IMR-90 (cell line): ENCODE data around the gene PDCD11. TPM values are rescaled to one million over a fixed set of nuclear protein-coding genes. Genes with fewer than 3 reads are reported as not detected.

Source experiments
- ATAC-seq: fragments of 200-7000 bp; cut with Tn5 transposase; 2 replicates; pipeline ENCODE4 v1.9.1; 2020; ENCODE audit warnings: low read depth, mild to moderate bottlenecking, moderate library complexity
- BruUV-seq: library from RNA; stranded (reverse); fragments of 400-500 nt; replicated peaks from 2 replicates; lab custom pipeline; 2021; lab: Mats Ljungman, UMichigan
- CTCF ChIA-PET: fragments of 300-600 bp; formaldehyde crosslinking; extraction: SDS; loops from one replicate; lab custom pipeline; 2021; ENCODE audit warnings: antibody characterized with exemption; lab: Yijun Ruan, JAX
- POLR2A ChIA-PET: fragments of 300-600 bp; sonication (Branson Sonifier 250); formaldehyde crosslinking; loops from one replicate; lab custom pipeline; 2022; ENCODE audit warnings: antibody characterized with exemption; ENCODE audit not compliant: unreplicated experiment; lab: Charles Lee
- DNase-seq: peaks from one replicate; pipeline ENCODE4 v3.0.0; 2013
- H2AFZ ChIP-seq: replicated peaks from 2 replicates; pipeline ENCODE3; 2013; ENCODE audit warnings: low read length, mild to moderate bottlenecking; ENCODE audit not compliant: poor library complexity
- H2AK5ac ChIP-seq: 2 replicates; pipeline ENCODE4 v1.6.1; 2013; ENCODE audit warnings: low read depth, low read length, inconsistent platforms
- H2AK9ac ChIP-seq: replicated peaks from 2 replicates; pipeline ENCODE3; 2013; ENCODE audit warnings: mild to moderate bottlenecking, low read depth, low read length, moderate library complexity; ENCODE audit not compliant: poor library complexity
- H2BK120ac ChIP-seq: 2 replicates; pipeline ENCODE4 v1.6.1; 2013; ENCODE audit warnings: low read depth, low read length, inconsistent platforms
- H2BK15ac ChIP-seq: 3 replicates; pipeline ENCODE4 v1.6.1; 2013; ENCODE audit warnings: low read depth, low read length, inconsistent platforms
- H2BK20ac ChIP-seq: 2 replicates; pipeline ENCODE4 v1.6.1; 2013; ENCODE audit warnings: low read depth, mild to moderate bottlenecking, inconsistent platforms, low read length, moderate library complexity
- H2BK5ac ChIP-seq: 2 replicates; pipeline ENCODE4 v1.6.1; 2013; ENCODE audit warnings: mild to moderate bottlenecking, low read depth, low read length, inconsistent platforms; ENCODE audit not compliant: poor library complexity, severe bottlenecking
- H3K14ac ChIP-seq: replicated peaks from 2 replicates; pipeline ENCODE4 v1.6.1; 2013; ENCODE audit warnings: low read depth, low read length, inconsistent platforms
- H3K18ac ChIP-seq: 2 replicates; pipeline ENCODE4 v1.6.1; 2013; ENCODE audit warnings: low read depth, low read length, control low read depth
- H3K23ac ChIP-seq: 2 replicates; pipeline ENCODE4 v1.6.1; 2013; ENCODE audit warnings: low read depth, low read length, inconsistent platforms
- H3K27ac ChIP-seq: 2 replicates; pipeline ENCODE4 v1.5.1; 2013; ENCODE audit warnings: mild to moderate bottlenecking, control low read depth, low read length; ENCODE audit not compliant: insufficient read depth
- H3K27me3 ChIP-seq: 2 replicates; pipeline ENCODE4 v1.6.1; 2013; ENCODE audit warnings: low read length; ENCODE audit not compliant: control insufficient read depth, insufficient read depth
- H3K36me3 ChIP-seq: 2 replicates; pipeline ENCODE4 v1.6.1; 2013; ENCODE audit warnings: low read length, mixed read lengths; ENCODE audit not compliant: control insufficient read depth, insufficient read depth
- H3K4ac ChIP-seq: 2 replicates; pipeline ENCODE4 v1.6.1; 2013; ENCODE audit warnings: low read depth, low read length, inconsistent platforms
- H3K4me1 ChIP-seq: 2 replicates; pipeline ENCODE4 v1.6.1; 2013; ENCODE audit warnings: low read length, mixed read lengths; ENCODE audit not compliant: control insufficient read depth, insufficient read depth
- H3K4me2 ChIP-seq: 2 replicates; pipeline ENCODE4 v1.6.1; 2013; ENCODE audit warnings: low read depth, mild to moderate bottlenecking, control low read depth, low read length, moderate library complexity
- H3K4me3 ChIP-seq: 2 replicates; pipeline ENCODE4 v1.5.1; 2013; ENCODE audit warnings: low read depth, mild to moderate bottlenecking, control low read depth, low read length, moderate library complexity; ENCODE audit not compliant: insufficient read depth
- H3K56ac ChIP-seq: 2 replicates; pipeline ENCODE4 v1.6.1; 2013; ENCODE audit warnings: low read length, inconsistent platforms; ENCODE audit not compliant: insufficient read depth; ENCODE audit errors: extremely low read depth
- H3K79me1 ChIP-seq, 2 experiments: 2 replicates each; pipeline ENCODE4 v1.6.1; 2013; ENCODE audit warnings: low read length in 2 of 2, inconsistent platforms in 1 of 2, low read depth in 1 of 2
- H3K9ac ChIP-seq: 2 replicates; pipeline ENCODE4 v1.6.1; 2013; ENCODE audit warnings: low read depth, low read length, control low read depth
- H3K9me1 ChIP-seq: 2 replicates; pipeline ENCODE4 v1.6.1; 2013; ENCODE audit warnings: low read length, inconsistent platforms; ENCODE audit not compliant: insufficient read depth
- H3K9me3 ChIP-seq: 2 replicates; pipeline ENCODE4 v1.6.1; 2013; ENCODE audit warnings: low read length; ENCODE audit not compliant: control insufficient read depth, insufficient read depth
- H4K20me1 ChIP-seq: 2 replicates; pipeline ENCODE4 v1.6.1; 2013; ENCODE audit warnings: low read length, inconsistent platforms; ENCODE audit not compliant: insufficient read depth
- H4K5ac ChIP-seq: 2 replicates; pipeline ENCODE4 v1.6.1; 2013; ENCODE audit warnings: mild to moderate bottlenecking, low read depth, low read length, control low read depth
- H4K8ac ChIP-seq, 2 experiments: 2 replicates each; pipeline ENCODE4 v1.6.1; 2013; ENCODE audit warnings: low read depth in 2 of 2, low read length in 2 of 2, control low read depth in 1 of 2, inconsistent platforms in 1 of 2
- H4K91ac ChIP-seq: 2 replicates; pipeline ENCODE4 v1.6.1; 2013; ENCODE audit warnings: low read depth, low read length, inconsistent platforms; ENCODE audit not compliant: insufficient read depth
- BHLHE40 ChIP-seq: fragments of 150-350 bp; IDR thresholded peaks from 2 replicates; pipeline ENCODE4 v1.6.1; 2016; ENCODE audit warnings: mild to moderate bottlenecking, low read depth, low read length
- CEBPB ChIP-seq: IDR thresholded peaks from 2 replicates; pipeline ENCODE4 v1.6.1; 2012; ENCODE audit warnings: low read depth, low read length, improper control_type of control experiment
- FOS ChIP-seq: fragments of 150-350 bp; IDR thresholded peaks from 2 replicates; pipeline ENCODE4 v1.6.1; 2016; ENCODE audit warnings: low read depth, low read length
- MAFK ChIP-seq: IDR thresholded peaks from 2 replicates; pipeline ENCODE4 v1.6.1; 2012; ENCODE audit warnings: low read depth, low read length, improper control_type of control experiment
- MAZ ChIP-seq: IDR thresholded peaks from 2 replicates; pipeline ENCODE4 v1.6.1; 2012; ENCODE audit warnings: low read depth, mild to moderate bottlenecking, low read length, improper control_type of control experiment, moderate library complexity, borderline replicate concordance
- MXI1 ChIP-seq: IDR thresholded peaks from 2 replicates; pipeline ENCODE4 v1.6.1; 2012; ENCODE audit warnings: low read depth, mild to moderate bottlenecking, low read length, moderate library complexity, borderline replicate concordance
- NFE2L2 ChIP-seq: fragments of 150-350 bp; IDR thresholded peaks from 2 replicates; pipeline ENCODE4 v1.6.1; 2016; ENCODE audit warnings: low read depth, mild to moderate bottlenecking, low read length
- POLR2A ChIP-seq: IDR thresholded peaks from 2 replicates; pipeline ENCODE4 v1.6.1; 2012; ENCODE audit warnings: mild to moderate bottlenecking, low read depth, low read length
- RAD21 ChIP-seq: IDR thresholded peaks from 2 replicates; pipeline ENCODE4 v1.6.1; 2012; ENCODE audit warnings: low read length, improper control_type of control experiment
- RCOR1 ChIP-seq: IDR thresholded peaks from 2 replicates; pipeline ENCODE4 v1.6.1; 2012; ENCODE audit warnings: mild to moderate bottlenecking, low read length, improper control_type of control experiment; ENCODE audit not compliant: insufficient replicate concordance
- RFX5 ChIP-seq: IDR thresholded peaks from 2 replicates; pipeline ENCODE4 v1.8.0; 2012; ENCODE audit warnings: low read depth, mild to moderate bottlenecking, low read length, moderate library complexity
- SMC3 ChIP-seq: fragments of 150-350 bp; IDR thresholded peaks from 2 replicates; pipeline ENCODE4 v1.6.1; 2016; ENCODE audit warnings: low read depth, mild to moderate bottlenecking, antibody characterized with exemption, low read length, moderate library complexity
- WGBS, 2 experiments: methylation state at CpG; one replicate each; pipeline versions ENCODE4 v1.1.5 to v1.1.7; 2013; ENCODE audit warnings: missing lambda C conversion rate in 2 of 2; ENCODE audit not compliant: insufficient read length in 1 of 2; ENCODE audit errors: extremely low coverage in 2 of 2; 5-methylcytosine and 5-hydroxymethylcytosine counted together
- dilution Hi-C: fragments of 300-500 bp; cut with HindIII; formaldehyde crosslinking; loops from one replicate; pipeline ENCODE4 v1.14.3; 2018; ENCODE audit warnings: low sequenced_read_pairs; ENCODE audit not compliant: unreplicated experiment
- in situ Hi-C: fragments of 300-500 bp; cut with MboI; formaldehyde crosslinking; loops from 3 replicates; pipeline ENCODE4 v1.14.3; 2019; ENCODE audit warnings: low sequenced_read_pairs, inconsistent platforms, mixed read lengths
- intact Hi-C: fragments of 100-400 bp; cut with micrococcal nuclease; formaldehyde crosslinking; loops from 2 replicates; pipeline ENCODE4 v1.10.0; 2022
- polyA plus RNA-seq, 3 experiments: library from polyadenylated mRNA; depleted of rRNA; stranded (reverse); fragments of >200 nt; gene quantifications; 2 replicates each; pipeline ENCODE4 v1.2.3, GENCODE V29; 2012; ENCODE audit warnings: low replicate concordance in 1 of 3
- total RNA-seq: library from RNA; depleted of rRNA; stranded (reverse); fragments of >200 nt; gene quantifications from 2 replicates; pipeline ENCODE4 v1.2.3, GENCODE V29; 2012
- TF ChIP-seq, protein P1 (sequence below): fragments of 150-350 bp; IDR thresholded peaks from 2 replicates; pipeline ENCODE4 v1.6.1; 2017; ENCODE audit warnings: mild to moderate bottlenecking, antibody characterized with exemption, low read length, low read depth
- TF ChIP-seq, protein P2 (sequence below): conservative IDR thresholded peaks from 2 replicates; pipeline ENCODE4 v1.5.1; 2012; ENCODE audit warnings: mild to moderate bottlenecking, low read depth, low read length, improper control_type of control experiment
- TF ChIP-seq, protein P3 (sequence below): fragments of 150-350 bp; IDR thresholded peaks from 2 replicates; pipeline ENCODE4 v1.6.1; 2016; ENCODE audit warnings: low read depth, mild to moderate bottlenecking, low read length, moderate library complexity, borderline replicate concordance

The PDCD11 gene
- total and polyA plus RNA-seq, 2 of the 4 experiments (the other 2 are of a cell fraction): 20.4 to 56.8 TPM

DNA sequence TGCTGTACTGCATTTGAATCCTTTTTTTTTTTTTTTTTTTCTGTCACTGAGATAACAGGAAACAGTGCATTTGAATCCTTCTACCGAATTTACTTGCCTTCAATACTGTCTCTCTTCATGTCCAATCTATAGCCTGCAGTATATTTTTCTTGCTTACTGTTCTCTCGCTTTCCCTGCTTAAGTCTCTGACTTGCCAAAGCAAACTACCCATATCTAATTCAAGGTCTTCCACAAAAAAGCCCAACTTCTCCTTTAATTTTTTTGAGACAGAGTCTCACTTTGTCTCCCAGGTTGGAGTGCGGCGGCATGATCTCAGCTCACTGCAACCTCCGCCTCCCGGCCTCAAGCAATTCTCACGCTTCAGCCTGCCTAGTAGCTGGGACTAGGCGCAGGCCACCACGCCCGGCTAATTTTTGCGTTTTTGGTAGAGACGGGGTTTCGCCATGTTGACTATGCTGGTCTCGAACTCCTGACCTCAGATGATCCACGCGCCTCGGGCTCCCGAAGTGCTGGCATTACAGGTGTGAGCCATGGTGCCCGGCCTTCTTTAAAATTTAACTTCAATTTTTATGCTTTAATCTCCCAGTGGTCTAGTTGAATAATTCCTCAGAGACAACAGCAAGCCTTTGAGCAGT lies 882 bp downstream of the PDCD11 start:
- ATAC-seq (no peak), DNase-seq (no peak)
- Histone ChIP-seq H3K4ac (peak overlapping the region; percentile 85; the same call in 1 of the 2 replicates), H2BK15ac (no peak overlapping the region), H3K79me1 (peaks cover 29 to 50% of the 10 kb centered on the region in 2 experiments), H3K27ac (no peak overlapping the region), H4K8ac (peak overlapping the region; percentile 49 to 95; a peak in 2 of 4 replicates), H3K36me3 (peaks cover 23% of the 10 kb centered on the region), H3K27me3 (no peaks in the 10 kb centered on the region), H3K4me1 (peaks cover 8% of the 10 kb centered on the region), H3K9me1 (peaks cover 2% of the 10 kb centered on the region; the same call in 1 of the 2 replicates), H3K9ac (peak overlapping the region; percentile 92; the same call in 1 of the 2 replicates), H2AK9ac (no peak overlapping the region), H4K5ac (no peak overlapping the region), H4K20me1 (peaks cover 5% of the 10 kb centered on the region; the same call in 1 of the 2 replicates), H2BK5ac (no peak overlapping the region), H3K56ac (peak overlapping the region; percentile 37; the same call in 1 of the 2 replicates), H3K4me2 (peak overlapping the region; percentile 84), H3K18ac (no peak overlapping the region), H2BK20ac (no peak overlapping the region), H3K23ac (peak overlapping the region; percentile 94; the same call in 1 of the 2 replicates), H3K4me3 (peak overlapping the region; percentile 95), H3K14ac (no peak overlapping the region), H3K9me3 (no peaks in the 10 kb centered on the region), H2AK5ac (peak overlapping the region; percentile 28; the same call in 1 of the 2 replicates), H2AFZ (no peak overlapping the region), H2BK120ac (no peak overlapping the region), H4K91ac (no peak overlapping the region)
- no TSS peak for BruUV-seq
- 58% methylated on average over 7 of the region's 19 CpGs; no CpG with 5 or more reads in 1 of the 2 experiments for WGBS, 2 experiments
- in situ Hi-C loops: no loop called here
- ChIA-PET POLR2A (no interaction called here), CTCF (no interaction called here)
- dilution Hi-C loops: no loop called here
- intact Hi-C loops: no loop called here
- TF ChIP-seq, protein P1, sequence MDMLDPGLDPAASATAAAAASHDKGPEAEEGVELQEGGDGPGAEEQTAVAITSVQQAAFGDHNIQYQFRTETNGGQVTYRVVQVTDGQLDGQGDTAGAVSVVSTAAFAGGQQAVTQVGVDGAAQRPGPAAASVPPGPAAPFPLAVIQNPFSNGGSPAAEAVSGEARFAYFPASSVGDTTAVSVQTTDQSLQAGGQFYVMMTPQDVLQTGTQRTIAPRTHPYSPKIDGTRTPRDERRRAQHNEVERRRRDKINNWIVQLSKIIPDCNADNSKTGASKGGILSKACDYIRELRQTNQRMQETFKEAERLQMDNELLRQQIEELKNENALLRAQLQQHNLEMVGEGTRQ: no peak
- TF ChIP-seq BHLHE40: no peak
- TF ChIP-seq POLR2A: no peak
- TF ChIP-seq MXI1: no peak
- TF ChIP-seq, protein P2, sequence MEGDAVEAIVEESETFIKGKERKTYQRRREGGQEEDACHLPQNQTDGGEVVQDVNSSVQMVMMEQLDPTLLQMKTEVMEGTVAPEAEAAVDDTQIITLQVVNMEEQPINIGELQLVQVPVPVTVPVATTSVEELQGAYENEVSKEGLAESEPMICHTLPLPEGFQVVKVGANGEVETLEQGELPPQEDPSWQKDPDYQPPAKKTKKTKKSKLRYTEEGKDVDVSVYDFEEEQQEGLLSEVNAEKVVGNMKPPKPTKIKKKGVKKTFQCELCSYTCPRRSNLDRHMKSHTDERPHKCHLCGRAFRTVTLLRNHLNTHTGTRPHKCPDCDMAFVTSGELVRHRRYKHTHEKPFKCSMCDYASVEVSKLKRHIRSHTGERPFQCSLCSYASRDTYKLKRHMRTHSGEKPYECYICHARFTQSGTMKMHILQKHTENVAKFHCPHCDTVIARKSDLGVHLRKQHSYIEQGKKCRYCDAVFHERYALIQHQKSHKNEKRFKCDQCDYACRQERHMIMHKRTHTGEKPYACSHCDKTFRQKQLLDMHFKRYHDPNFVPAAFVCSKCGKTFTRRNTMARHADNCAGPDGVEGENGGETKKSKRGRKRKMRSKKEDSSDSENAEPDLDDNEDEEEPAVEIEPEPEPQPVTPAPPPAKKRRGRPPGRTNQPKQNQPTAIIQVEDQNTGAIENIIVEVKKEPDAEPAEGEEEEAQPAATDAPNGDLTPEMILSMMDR: no peak
- TF ChIP-seq, protein P3, sequence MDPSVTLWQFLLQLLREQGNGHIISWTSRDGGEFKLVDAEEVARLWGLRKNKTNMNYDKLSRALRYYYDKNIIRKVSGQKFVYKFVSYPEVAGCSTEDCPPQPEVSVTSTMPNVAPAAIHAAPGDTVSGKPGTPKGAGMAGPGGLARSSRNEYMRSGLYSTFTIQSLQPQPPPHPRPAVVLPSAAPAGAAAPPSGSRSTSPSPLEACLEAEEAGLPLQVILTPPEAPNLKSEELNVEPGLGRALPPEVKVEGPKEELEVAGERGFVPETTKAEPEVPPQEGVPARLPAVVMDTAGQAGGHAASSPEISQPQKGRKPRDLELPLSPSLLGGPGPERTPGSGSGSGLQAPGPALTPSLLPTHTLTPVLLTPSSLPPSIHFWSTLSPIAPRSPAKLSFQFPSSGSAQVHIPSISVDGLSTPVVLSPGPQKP: no peak
- TF ChIP-seq NFE2L2: no peak
- TF ChIP-seq RAD21: no peak
- no peak for TF ChIP-seq RFX5
- TF ChIP-seq MAFK: no peak
- no peak for TF ChIP-seq SMC3
- TF ChIP-seq CEBPB: no peak
- no peak for TF ChIP-seq FOS
- TF ChIP-seq RCOR1: no peak
- TF ChIP-seq MAZ: no peak
